Measurements from ENCODE around the gene CENPS. TPM values are rescaled to one million over a fixed set of nuclear protein-coding genes. Genes with fewer than 3 reads are reported as not detected.
A peak's percentile ranks its signal among the peaks of the same experiment; 100 is the strongest.

Gene CENPS
- total and polyA plus RNA-seq, 8 donors: 1.8 to 29.5 (median 10.0) TPM; not detected in 2

DNA sequence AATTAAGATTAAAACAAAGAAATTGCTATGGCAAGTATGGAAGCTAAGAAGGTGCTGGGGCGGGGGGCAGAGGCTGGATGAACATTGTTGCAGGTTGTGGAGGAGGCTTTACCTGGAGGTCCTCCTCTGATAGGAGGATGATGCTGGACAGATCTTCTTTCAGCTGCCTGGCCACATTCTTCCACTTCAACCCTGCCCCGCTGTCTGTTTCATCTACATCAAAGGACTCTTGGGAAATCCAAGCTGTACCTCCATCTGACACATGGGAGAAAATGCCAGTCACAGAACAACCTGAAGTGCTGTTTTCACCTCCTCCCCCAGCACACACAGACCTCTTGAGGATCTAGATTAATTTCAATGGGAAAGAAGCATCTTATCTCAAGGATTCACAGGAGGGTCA, 36.8 kb downstream of the CENPS start:
- H3K36me3 ChIP-seq: peaks cover 55 to 75% (median 74%) of the 10 kb centered on the region in 4 donors

DNA sequence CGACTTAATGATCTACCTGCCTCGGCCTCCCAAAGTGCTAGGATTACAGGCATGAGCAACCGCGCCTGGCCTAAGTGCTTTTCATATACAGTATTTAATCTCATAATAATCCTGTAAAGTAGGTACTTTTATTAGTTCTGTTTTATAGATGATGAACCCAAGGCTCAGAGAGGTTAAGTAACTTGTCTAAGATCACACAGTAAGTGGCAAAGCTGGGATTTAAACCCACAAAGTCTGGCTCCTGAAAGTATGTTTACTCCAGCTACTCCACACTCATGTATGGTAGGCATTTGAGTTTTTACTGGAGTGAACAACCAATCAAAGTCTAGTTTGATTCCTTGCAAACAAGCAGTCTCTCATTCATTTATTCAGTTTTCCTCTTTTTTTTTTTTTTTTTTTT, 39.8 kb downstream of the CENPS start:
- no peaks in the 10 kb centered on the region for H3K9me3 ChIP-seq
- TF ChIP-seq EP300 (IDR thresholded peaks at IDR 0.05) (no peak), POLR2A (IDR thresholded peaks at IDR 0.05) (no peak), POLR2AphosphoS5 (IDR thresholded peaks at IDR 0.05) (no peak)
- TF ChIP-seq, protein P1, sequence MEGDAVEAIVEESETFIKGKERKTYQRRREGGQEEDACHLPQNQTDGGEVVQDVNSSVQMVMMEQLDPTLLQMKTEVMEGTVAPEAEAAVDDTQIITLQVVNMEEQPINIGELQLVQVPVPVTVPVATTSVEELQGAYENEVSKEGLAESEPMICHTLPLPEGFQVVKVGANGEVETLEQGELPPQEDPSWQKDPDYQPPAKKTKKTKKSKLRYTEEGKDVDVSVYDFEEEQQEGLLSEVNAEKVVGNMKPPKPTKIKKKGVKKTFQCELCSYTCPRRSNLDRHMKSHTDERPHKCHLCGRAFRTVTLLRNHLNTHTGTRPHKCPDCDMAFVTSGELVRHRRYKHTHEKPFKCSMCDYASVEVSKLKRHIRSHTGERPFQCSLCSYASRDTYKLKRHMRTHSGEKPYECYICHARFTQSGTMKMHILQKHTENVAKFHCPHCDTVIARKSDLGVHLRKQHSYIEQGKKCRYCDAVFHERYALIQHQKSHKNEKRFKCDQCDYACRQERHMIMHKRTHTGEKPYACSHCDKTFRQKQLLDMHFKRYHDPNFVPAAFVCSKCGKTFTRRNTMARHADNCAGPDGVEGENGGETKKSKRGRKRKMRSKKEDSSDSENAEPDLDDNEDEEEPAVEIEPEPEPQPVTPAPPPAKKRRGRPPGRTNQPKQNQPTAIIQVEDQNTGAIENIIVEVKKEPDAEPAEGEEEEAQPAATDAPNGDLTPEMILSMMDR (IDR thresholded peaks at IDR 0.05): no peak
- intact Hi-C loops (cut with DNase I; ENCODE audit: low total_unique reads): no loop called here
- 95 to 99% (median 97%) methylated on average over 4 of the region's 4 CpGs for WGBS, 5 donors
- H3K36me3 ChIP-seq: peaks cover 27 to 46% (median 44%) of the 10 kb centered on the region in 4 donors
- peaks cover 10 to 33% (median 24%) of the 10 kb centered on the region in 4 donors for H3K4me1 ChIP-seq
- DNase-seq: no peak
- H3K4me3 ChIP-seq: no peak overlapping the region
- no peak overlapping the region for H3K27ac ChIP-seq
- H3K27me3 ChIP-seq: no peaks in the 10 kb centered on the region

More for the DNA sequence above, 36.8 kb downstream of the CENPS start:
- no peak overlapping the region for H3K27ac ChIP-seq
- H3K4me1 ChIP-seq: peaks cover 10 to 15% (median 13%) of the 10 kb centered on the region in 4 donors
- no peak for DNase-seq
- intact Hi-C loops (cut with DNase I; ENCODE audit: low total_unique reads): no loop called here
- H3K27me3 ChIP-seq: no peaks in the 10 kb centered on the region
- no peak for TF ChIP-seq POLR2AphosphoS5 (IDR thresholded peaks at IDR 0.05)
- no peak for TF ChIP-seq EP300 (IDR thresholded peaks at IDR 0.05)
- no peak for TF ChIP-seq POLR2A (IDR thresholded peaks at IDR 0.05)
- TF ChIP-seq, protein P1 (IDR thresholded peaks at IDR 0.05): no peak
- H3K4me3 ChIP-seq: no peak overlapping the region
- 89 to 98% (median 98%) methylated on average over 2 of the region's 2 CpGs for WGBS, 5 donors
- no peaks in the 10 kb centered on the region for H3K9me3 ChIP-seq

DNA sequence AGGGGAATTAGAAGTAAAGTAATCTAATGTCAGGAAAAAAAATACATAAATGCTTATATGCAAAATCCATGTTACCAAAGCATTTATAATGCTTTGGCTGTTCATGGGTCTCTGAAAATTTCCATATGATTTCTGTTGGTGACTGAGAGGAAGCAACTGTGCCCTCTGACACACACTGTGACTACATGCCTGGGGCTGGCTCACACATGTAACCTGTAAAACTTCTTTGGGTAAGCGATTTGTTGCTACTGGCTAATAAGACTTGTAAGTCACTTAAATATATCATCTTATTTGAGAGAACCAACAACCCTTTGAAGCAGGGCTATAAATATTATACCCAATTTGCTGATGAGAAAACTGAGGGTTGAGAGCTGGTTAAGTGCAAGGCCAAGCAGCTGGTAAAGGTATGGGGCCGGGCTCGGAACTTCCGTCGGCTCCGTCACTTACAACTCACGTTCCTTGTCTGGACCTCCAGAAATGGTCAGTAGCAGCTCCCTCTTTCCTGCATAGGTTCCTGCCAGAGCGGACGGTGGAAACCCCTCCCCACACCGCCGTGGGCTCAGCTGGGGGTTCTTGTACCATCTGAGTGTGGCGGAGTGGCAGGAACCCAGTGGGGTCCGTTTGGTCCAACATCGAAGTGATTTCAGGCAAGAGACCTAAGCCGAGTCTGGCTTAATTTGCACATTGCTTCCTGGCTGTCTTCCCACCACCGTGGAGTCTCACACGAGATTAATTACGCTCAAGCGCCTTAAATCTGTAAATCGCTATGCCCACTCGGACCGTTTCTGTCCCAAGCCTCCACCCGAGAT, 41.4 kb downstream of the CENPS start:
- no peak for DNase-seq
- Histone ChIP-seq H3K4me1 (peaks cover 22 to 47% (median 39%) of the 10 kb centered on the region in 4 donors), H3K4me3 (peak overlapping the region; percentile 74 to 93 (median 85)), H3K27ac (peak overlapping the region; percentile 82 to 86 (median 83)), H3K9me3 (no peaks in the 10 kb centered on the region), H3K36me3 (peaks cover 12 to 30% (median 28%) of the 10 kb centered on the region in 4 donors), H3K27me3 (no peaks in the 10 kb centered on the region)
- intact Hi-C loops (cut with DNase I; ENCODE audit: low total_unique reads): no loop called here
- WGBS, 5 donors: 6 to 13% (median 10%) methylated on average over 21 to 23 of the region's 23 CpGs
- TF ChIP-seq POLR2AphosphoS5 (IDR thresholded peaks at IDR 0.05) (no peak), EP300 (IDR thresholded peaks at IDR 0.05) (no peak), POLR2A (IDR thresholded peaks at IDR 0.05) (no peak)
- TF ChIP-seq, protein P1 (IDR thresholded peaks at IDR 0.05): no peak

DNA sequence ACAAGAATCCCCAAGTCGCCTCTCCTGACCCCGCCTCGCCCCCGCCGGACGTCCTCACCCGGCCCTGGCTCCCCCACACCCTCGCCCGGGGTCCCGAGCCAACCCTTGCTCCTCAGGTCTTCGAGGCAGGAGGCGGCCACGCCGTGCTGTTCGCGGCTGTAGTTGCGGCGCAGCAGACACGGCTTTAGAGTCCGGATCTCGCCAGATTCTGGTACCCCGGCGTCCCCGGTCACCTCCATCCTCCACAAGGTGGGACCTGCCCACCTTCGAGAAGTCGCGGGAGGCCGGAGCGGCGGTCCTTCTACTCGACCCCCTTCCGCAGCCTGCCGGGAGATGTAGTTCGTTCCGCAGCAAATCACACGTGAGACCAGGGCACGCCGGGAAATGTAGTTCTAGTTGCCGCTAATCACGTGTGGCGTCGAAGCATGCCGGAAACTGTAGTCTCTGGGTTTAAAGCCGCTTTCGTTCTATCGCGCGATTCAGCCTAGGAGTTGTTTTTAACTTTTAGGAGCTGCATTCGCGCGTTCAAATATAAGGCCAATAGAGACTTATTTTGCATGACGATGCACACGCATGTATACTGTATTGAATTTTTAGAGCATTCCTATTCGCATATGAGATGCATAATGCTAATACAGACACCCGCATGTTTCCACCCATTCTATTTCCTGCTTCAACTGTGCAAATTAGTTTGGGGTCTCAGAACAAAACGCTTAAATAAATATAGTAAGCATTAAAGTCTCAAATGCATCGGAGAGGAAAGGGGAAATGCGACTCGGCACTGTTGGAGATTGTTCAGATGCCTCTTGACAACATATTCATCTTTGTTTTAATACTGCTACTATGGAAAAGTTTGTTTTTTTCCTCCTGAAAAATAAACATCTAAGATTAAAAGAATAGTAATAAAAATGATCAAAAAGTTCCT, 42.2 kb downstream of the CENPS start, which contains the start of gene DFFA:
TSS of gene DFFA (minus strand) at position 310 of the 925 bp plus-strand sequence. CDS start at position 239, 71 bp downstream.
- H3K36me3 ChIP-seq: peaks cover 12 to 21% (median 20%) of the 10 kb centered on the region in 4 donors
- TF ChIP-seq, protein P1 (IDR thresholded peaks at IDR 0.05): no peak
- peak; percentile 60 to 94 (median 86) for TF ChIP-seq POLR2AphosphoS5 (IDR thresholded peaks at IDR 0.05)
- no peaks in the 10 kb centered on the region for H3K27me3 ChIP-seq
- peak within 1 kb of the TSS; percentile 82 to 86 (median 83) for H3K27ac ChIP-seq
- H3K4me1 ChIP-seq: peaks cover 22 to 55% (median 47%) of the 10 kb centered on the region in 4 donors
- no peaks in the 10 kb centered on the region for H3K9me3 ChIP-seq
- DNase-seq: peak; percentile 93 to 99
- intact Hi-C loops (cut with DNase I; ENCODE audit: low total_unique reads): no loop called here
- WGBS, 5 donors: 1 to 2% (median 1%) methylated on average over 26 to 59 of the region's 59 CpGs
- peak within 1 kb of the TSS; percentile 74 to 93 (median 85) for H3K4me3 ChIP-seq
